ENCODE measurements around the gene EMB. TPM values are rescaled to one million over a fixed set of nuclear protein-coding genes. Genes with fewer than 3 reads are reported as not detected.
"Not testable (repeated sequence)": the region's sequence is repeated elsewhere in the genome, so short reads cannot be mapped to it uniquely, and the experiment has no call there.

The EMB gene, protein sequence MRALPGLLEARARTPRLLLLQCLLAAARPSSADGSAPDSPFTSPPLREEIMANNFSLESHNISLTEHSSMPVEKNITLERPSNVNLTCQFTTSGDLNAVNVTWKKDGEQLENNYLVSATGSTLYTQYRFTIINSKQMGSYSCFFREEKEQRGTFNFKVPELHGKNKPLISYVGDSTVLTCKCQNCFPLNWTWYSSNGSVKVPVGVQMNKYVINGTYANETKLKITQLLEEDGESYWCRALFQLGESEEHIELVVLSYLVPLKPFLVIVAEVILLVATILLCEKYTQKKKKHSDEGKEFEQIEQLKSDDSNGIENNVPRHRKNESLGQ
- not detected in 2 replicates for total RNA-seq (2014; rRNA removed; shearing (Covaris generic))

DNA sequence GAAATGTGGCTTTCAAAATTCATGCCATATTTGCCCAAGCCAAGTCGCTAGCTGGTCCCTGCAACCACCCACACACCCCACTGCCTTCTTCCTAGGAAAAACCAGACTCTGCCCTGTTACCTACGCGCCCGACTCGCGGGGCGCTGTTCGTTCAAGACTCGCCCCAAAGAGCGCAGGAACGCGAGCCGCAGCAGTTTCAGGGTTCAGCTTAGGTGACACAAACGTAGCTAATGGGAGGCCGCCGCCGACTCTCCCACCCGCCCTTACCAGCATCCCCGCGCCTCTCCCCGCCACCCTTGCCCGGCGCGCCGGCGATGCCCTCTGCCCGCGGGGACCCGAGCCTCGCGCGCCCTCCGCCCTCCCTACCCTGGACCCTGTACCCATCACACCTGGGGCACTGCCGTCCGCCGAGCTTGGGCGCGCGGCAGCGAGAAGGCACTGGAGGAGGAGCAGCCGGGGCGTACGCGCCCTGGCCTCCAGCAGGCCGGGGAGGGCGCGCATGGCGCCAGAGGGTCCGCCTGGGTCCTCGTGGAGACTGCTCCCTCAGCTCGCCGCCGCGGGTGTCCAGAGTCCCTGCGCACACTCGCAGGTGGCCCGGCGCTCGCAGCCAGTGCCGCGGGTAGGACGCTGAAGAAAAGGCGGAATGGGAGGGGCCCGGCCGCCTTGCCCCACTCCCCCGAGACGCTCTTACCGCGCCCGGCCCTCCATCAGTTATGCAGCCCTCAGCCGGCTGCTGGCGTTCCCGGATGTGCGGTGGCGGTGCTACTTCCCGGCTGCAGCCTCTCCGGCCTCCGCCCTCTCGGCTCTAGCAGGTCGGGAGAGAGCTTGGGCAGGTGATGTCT, at the start of gene EMB:
EMB (minus strand) TSS at position 638 of the 842 bp plus-strand sequence; CDS start at position 501, 137 bp downstream.
- H3K27ac ChIP-seq, result no peak within 1 kb of the TSS

DNA sequence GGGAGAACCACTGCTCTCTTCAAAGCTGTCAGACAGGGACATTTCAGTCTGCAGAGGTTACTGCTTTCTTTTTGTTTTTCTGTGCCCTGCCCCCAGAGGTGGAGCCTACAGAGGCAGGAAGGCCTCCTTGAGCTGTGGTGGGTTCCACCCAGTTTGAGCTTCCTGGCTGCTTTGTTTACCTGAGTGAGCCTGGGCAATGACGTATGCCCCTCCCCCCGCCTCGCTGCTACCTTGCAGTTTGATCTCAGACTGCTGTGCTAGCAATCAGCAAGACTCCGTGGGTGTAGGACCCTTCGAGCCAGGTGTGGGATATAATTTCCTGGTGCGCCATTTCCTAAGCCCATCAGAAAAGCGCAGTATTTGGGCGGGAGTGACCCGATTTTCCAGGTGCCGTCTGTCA, 48.4 kb upstream of the EMB start:
- not testable (repeated sequence) for H3K36me3 ChIP-seq; H3K27ac ChIP-seq; H3K4me3 ChIP-seq; H3K4me1 ChIP-seq (replicated peaks); H3K9me3 ChIP-seq (replicated peaks); DNase-seq (ENCODE audit: low read depth in 1 of 2, low spot score in 2 of 2); H3K27me3 ChIP-seq (replicated peaks)

More for the DNA sequence above, at the start of gene EMB:
- Histone ChIP-seq H3K9me3 (replicated peaks) (no peaks in the 10 kb centered on the region), H3K4me1 (replicated peaks) (no peaks in the 10 kb centered on the region), H3K36me3 (no peaks in the 10 kb centered on the region), H3K4me3 (no peak within 1 kb of the TSS), H3K27me3 (replicated peaks) (no peaks in the 10 kb centered on the region)
- DNase-seq (ENCODE audit: low read depth in 1 of 2, low spot score in 2 of 2), result no peak

DNA sequence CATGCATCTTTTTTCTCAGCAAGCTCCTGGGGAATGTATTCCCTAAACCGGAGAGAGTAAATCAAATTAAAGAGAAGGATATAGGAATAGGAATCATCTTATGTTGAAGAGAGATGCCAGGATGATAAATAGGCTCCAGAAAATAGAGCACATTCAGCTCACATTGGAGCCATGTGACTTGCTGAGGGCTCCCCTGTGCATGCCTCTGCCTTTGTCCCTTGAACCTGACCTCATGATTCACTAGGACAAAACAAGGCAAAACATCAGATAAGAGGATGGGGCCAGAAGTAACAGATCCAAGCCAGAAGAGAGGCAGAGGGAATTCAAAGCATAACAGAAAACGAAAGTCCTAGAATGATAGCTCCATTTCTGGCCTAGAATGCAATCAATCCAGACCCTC, 37.7 kb upstream of the EMB start:
- not testable (repeated sequence) for DNase-seq (ENCODE audit: low read depth in 1 of 2, low spot score in 2 of 2); H3K27me3 ChIP-seq (replicated peaks); H3K36me3 ChIP-seq; H3K27ac ChIP-seq; H3K9me3 ChIP-seq (replicated peaks); H3K4me1 ChIP-seq (replicated peaks); H3K4me3 ChIP-seq

DNA sequence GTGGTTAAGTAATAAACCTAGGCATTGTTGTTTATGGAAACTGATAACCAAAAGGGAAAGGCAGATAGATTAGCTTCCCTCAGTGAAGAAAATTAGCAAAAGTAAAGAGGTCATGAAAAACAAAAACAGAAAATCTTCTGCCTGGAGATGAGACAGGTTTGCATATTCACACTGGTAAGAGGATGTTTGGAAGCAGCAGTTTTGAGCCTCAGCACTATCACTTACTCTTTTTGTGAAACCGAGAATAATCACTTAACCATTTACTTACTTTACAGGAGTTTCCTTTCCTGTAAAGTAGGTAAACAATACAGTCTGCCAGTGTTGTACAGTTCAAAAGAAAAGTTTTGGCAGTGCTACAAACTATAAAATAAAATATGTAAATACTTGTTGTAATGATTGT, 35.5 kb upstream of the EMB start:
- Histone ChIP-seq H3K27me3 (replicated peaks) (no peaks in the 10 kb centered on the region), H3K4me3 (no peak overlapping the region), H3K27ac (no peak overlapping the region), H3K9me3 (replicated peaks) (no peaks in the 10 kb centered on the region), H3K4me1 (replicated peaks) (no peaks in the 10 kb centered on the region), H3K36me3 (no peaks in the 10 kb centered on the region)
- no peak for DNase-seq (ENCODE audit: low read depth in 1 of 2, low spot score in 2 of 2)

DNA sequence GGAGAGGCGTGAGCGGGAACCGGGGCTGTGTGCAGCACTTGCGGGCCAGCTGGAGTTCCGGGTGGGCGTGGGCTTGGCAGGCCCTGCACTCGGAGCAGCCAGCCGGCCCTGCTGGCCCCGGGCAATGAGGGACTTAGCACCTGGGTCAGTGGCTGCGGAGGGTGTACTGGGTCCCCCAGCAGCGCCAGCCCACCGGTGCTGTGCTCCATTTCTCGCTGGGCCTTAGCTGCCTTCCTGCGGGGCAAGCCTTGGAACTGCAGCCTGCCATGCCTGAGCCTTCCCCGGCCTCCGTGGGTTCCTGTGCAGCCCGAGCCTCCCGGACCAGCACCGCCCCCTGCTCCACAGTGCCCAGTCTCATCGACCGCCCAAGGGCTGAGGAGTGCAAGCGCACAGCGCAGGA, 23.9 kb upstream of the EMB start:
- H3K27ac ChIP-seq; H3K4me1 ChIP-seq (replicated peaks); H3K27me3 ChIP-seq (replicated peaks); H3K36me3 ChIP-seq; H3K4me3 ChIP-seq; H3K9me3 ChIP-seq (replicated peaks); DNase-seq (ENCODE audit: low read depth in 1 of 2, low spot score in 2 of 2): not testable (repeated sequence)

DNA sequence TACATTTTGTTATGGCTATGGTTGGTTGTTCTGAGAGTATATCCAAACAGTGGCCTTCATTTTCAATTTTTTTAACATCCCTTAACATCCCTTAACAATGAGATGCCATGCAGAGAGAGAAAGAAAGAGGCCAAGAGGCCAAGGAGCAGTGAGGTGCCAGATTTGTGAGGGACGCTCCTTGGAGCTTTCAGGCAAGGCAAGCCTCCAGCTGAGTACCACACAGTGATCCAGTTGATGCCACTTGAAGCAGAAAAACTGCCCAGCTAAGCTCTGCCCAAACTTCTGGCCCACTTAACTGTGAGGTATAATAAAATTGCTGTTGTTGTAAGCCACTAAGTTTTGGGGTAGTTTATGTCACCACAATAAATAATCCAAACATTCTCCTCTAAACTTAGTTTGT, 22.6 kb upstream of the EMB start:
- Histone ChIP-seq H3K9me3 (replicated peaks) (no peaks in the 10 kb centered on the region), H3K27me3 (replicated peaks) (no peaks in the 10 kb centered on the region), H3K36me3 (no peaks in the 10 kb centered on the region), H3K4me3 (no peak overlapping the region), H3K4me1 (replicated peaks) (no peaks in the 10 kb centered on the region), H3K27ac (no peak overlapping the region)
- no peak for DNase-seq (ENCODE audit: low read depth in 1 of 2, low spot score in 2 of 2)

DNA sequence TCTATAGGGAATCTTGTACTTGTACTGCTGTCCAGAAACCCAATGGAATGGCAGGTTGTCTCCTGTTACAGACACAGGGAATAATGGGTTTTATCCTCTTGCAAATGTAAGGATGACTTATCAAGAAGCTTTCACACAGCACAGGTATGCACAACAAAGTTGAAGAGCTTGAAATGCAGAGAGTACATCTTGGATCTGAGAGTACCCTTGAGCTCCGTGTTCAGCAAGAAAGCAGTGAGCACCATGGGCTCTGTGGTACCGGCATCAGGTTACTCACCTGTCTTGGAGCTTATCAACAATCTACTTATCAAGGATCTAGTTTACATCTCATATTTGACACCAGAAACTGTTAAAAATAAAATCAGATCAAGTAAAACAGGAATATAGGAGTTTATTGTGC, 22.0 kb upstream of the EMB start:
- Histone ChIP-seq H3K27me3 (replicated peaks) (no peaks in the 10 kb centered on the region), H3K9me3 (replicated peaks) (no peaks in the 10 kb centered on the region), H3K36me3 (no peaks in the 10 kb centered on the region), H3K27ac (no peak overlapping the region), H3K4me1 (replicated peaks) (no peaks in the 10 kb centered on the region), H3K4me3 (no peak overlapping the region)
- DNase-seq (ENCODE audit: low read depth in 1 of 2, low spot score in 2 of 2), result no peak

DNA sequence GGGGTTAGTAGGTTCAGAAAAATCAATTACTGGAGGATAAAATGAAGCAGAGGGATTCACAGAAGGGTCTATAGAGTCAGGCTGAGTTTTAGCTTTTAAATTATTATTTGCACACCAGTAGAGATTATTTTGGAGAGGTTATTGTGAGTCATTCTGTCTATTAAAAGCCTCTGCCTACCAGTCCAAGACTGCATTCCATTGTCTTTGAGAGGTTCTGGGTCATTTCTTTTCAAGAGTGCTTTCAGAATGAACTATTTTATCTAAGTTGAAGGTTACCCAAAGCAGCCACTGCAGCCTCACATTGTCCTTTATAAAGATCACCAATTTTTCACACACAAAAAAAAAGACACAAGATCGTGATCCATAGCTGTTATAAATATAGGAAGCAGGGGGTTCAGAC, 21.5 kb upstream of the EMB start:
- not testable (repeated sequence) for H3K36me3 ChIP-seq; H3K4me3 ChIP-seq; H3K27ac ChIP-seq; H3K4me1 ChIP-seq (replicated peaks); DNase-seq (ENCODE audit: low read depth in 1 of 2, low spot score in 2 of 2); H3K27me3 ChIP-seq (replicated peaks); H3K9me3 ChIP-seq (replicated peaks)

DNA sequence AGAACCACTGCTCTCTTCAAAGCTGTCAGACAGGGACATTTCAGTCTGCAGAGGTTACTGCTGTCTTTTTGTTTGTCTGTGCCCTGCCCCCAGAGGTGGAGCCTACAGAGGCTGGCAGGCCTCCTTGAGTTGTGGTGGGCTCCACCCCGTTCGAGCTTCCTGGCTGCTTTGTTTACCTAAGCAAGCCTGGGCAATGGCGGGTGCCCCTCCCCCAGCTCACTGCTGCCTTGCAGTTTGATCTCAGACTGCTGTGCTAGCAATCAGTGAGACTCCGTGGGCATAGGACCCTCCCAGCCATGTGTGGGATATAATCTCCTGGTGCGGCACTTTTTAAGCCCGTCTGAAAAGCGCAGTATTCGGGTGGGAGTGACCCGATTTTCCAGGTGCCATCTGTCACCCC, 17.3 kb upstream of the EMB start:
- not testable (repeated sequence) for H3K4me3 ChIP-seq; DNase-seq (ENCODE audit: low read depth in 1 of 2, low spot score in 2 of 2); H3K27me3 ChIP-seq (replicated peaks); H3K9me3 ChIP-seq (replicated peaks); H3K4me1 ChIP-seq (replicated peaks); H3K27ac ChIP-seq; H3K36me3 ChIP-seq

DNA sequence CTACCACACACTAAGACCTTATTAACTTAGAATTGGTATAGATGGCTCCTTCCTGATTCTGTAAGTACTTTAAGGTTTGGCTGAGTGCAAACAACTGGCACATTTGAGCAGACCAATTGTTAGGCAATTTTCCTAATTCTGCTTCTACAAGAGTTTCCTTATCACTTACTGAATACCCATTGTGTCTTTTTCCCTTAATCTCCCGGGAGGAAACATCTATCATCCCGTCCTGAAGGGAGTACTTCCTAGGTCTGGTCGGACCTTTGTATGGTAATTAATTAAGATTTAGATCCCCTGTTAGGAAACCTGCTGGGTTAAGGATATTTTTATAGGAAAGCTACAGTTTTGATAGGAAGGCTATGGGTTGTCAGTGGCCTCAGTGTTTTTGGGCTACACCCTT, 8.2 kb upstream of the EMB start:
- not testable (repeated sequence) for H3K36me3 ChIP-seq; H3K4me3 ChIP-seq; H3K27ac ChIP-seq; H3K4me1 ChIP-seq (replicated peaks); H3K27me3 ChIP-seq (replicated peaks); H3K9me3 ChIP-seq (replicated peaks); DNase-seq (ENCODE audit: low read depth in 1 of 2, low spot score in 2 of 2)

DNA sequence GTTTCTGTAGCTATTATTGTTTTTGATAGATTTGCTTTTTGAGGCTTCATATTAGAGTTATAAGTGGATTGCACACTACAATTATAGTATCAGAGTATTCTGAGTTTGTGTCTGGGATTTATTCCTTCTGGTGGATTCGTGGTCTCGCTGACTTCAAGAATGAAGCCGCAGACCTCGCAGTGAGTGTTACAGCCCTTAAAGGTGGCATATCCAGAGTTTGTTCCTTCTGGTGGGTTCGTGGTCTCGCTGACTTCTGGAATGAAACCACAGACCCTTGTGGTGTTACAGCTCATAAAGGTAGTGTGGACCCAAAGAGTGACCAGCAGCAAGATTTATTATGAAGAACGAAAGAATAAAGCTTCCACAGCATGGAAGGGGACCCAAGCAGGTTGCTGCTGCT, 6.9 kb upstream of the EMB start:
- no peak overlapping the region for H3K4me3 ChIP-seq
- H3K4me1 ChIP-seq (replicated peaks), result no peaks in the 10 kb centered on the region
- H3K9me3 ChIP-seq (replicated peaks), result no peaks in the 10 kb centered on the region
- no peak for DNase-seq (ENCODE audit: low read depth in 1 of 2, low spot score in 2 of 2)
- H3K27ac ChIP-seq, result no peak overlapping the region
- no peaks in the 10 kb centered on the region for H3K36me3 ChIP-seq
- no peaks in the 10 kb centered on the region for H3K27me3 ChIP-seq (replicated peaks)

DNA sequence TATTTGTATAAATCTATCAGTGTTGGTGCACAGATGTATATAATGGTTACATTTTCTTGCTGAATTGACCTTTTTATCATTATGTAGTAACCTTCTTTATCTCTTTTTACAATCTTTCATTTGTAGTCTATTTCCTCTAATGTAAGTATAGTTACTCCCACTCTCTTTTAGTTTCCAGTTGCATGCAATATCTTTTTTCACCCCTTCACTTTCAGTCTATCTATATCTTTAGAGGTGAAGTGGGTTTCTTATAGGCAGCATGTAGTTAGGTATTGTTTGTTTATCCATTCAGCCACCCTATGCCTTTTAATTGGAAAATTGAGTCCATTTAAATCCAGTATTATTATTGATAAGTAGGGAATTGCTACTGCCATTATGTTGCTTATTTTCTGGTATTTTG, 6.1 kb upstream of the EMB start:
- Histone ChIP-seq H3K27ac (no peak overlapping the region), H3K27me3 (replicated peaks) (no peaks in the 10 kb centered on the region), H3K9me3 (replicated peaks) (no peaks in the 10 kb centered on the region), H3K4me3 (no peak overlapping the region), H3K4me1 (replicated peaks) (no peaks in the 10 kb centered on the region), H3K36me3 (no peaks in the 10 kb centered on the region)
- no peak for DNase-seq (ENCODE audit: low read depth in 1 of 2, low spot score in 2 of 2)

DNA sequence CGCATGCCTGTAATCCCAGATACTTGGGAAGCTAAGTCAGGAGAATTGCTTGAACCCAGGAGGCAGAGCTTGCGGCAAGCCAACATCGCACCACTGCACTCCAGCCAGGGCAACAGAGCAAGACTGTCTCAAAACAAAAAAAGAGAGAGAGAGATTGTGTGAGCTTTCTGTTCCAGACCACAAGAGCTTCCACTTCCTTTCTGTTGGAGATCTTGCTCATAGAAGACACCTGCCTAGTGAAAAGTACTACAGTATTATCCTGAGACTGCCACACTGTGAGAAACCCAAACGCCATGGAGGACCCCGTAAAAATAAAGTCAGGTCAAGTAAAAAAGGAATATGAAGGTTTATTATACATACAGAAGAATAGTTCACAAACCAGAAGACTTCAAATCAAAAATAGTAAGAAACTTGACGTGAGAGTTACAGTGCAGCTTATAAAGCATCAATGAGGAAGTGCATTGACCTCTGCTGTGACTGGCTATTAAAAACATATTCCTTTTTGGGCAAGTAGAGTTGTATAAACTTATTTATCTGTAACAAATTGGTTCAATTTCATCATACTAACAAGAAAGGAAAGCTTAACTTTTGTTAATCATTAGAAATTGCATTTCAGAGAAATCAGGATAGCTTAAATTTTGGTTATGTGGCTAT, 4.3 kb upstream of the EMB start:
- Histone ChIP-seq H3K36me3 (no peaks in the 10 kb centered on the region), H3K9me3 (replicated peaks) (no peaks in the 10 kb centered on the region), H3K4me1 (replicated peaks) (no peaks in the 10 kb centered on the region), H3K27me3 (replicated peaks) (no peaks in the 10 kb centered on the region), H3K27ac (no peak overlapping the region), H3K4me3 (no peak overlapping the region)
- no peak for DNase-seq (ENCODE audit: low read depth in 1 of 2, low spot score in 2 of 2)
